KMS-11 (cell line): Measurements from ENCODE around the gene MAML3.

Experiments
- H2AFZ ChIP-seq: fragments of 200-600 bp; sonication (generic); 2 replicates; pipeline ENCODE4 v1.6.1; 2016; ENCODE audit warnings: antibody characterized with exemption, mixed run types, low read depth
- H3K27ac ChIP-seq: fragments of 200-600 bp; sonication (generic); 2 replicates; pipeline ENCODE4 v1.6.1; 2016; ENCODE audit warnings: mild to moderate bottlenecking, mixed run types
- H3K27me3 ChIP-seq: fragments of 200-600 bp; sonication (generic); 2 replicates; pipeline ENCODE4 v1.6.1; 2017; ENCODE audit warnings: mild to moderate bottlenecking, low read depth, mixed run types, moderate library complexity; ENCODE audit not compliant: insufficient read depth
- H3K36me3 ChIP-seq: fragments of 200-600 bp; sonication (generic); 2 replicates; pipeline ENCODE4 v1.6.1; 2017; ENCODE audit warnings: mild to moderate bottlenecking, mixed run types; ENCODE audit not compliant: insufficient read depth
- H3K4me1 ChIP-seq: fragments of 200-600 bp; sonication (generic); 2 replicates; pipeline ENCODE4 v1.6.1; 2016; ENCODE audit warnings: mild to moderate bottlenecking, low read depth, mixed run types; ENCODE audit not compliant: poor library complexity, severe bottlenecking
- H3K4me2 ChIP-seq: fragments of 200-600 bp; sonication (generic); 2 replicates; pipeline ENCODE4 v1.7.0; 2016; ENCODE audit warnings: mild to moderate bottlenecking, mixed run types
- H3K4me3 ChIP-seq: fragments of 200-600 bp; sonication (generic); IDR thresholded peaks from 2 replicates; pipeline ENCODE4 v1.6.1; 2017; ENCODE audit warnings: low read depth, low read length, mixed read lengths; ENCODE audit not compliant: insufficient read depth
- H3K79me2 ChIP-seq: fragments of 200-600 bp; sonication (generic); 2 replicates; pipeline ENCODE4 v1.6.1; 2016; ENCODE audit warnings: low read depth, mixed run types; ENCODE audit not compliant: insufficient read depth
- H3K9ac ChIP-seq: fragments of 200-600 bp; sonication (generic); 2 replicates; pipeline ENCODE4 v1.6.1; 2016; ENCODE audit warnings: mild to moderate bottlenecking, mixed run types
- H4K20me1 ChIP-seq: fragments of 200-600 bp; sonication (generic); 2 replicates; pipeline ENCODE4 v1.6.1; 2016; ENCODE audit warnings: mild to moderate bottlenecking, mixed run types; ENCODE audit not compliant: insufficient read depth
- TF ChIP-seq, protein P1 (sequence below): fragments of 200-600 bp; sonication (generic); conservative IDR thresholded peaks from 2 replicates; pipeline ENCODE4 v1.6.1; 2017; ENCODE audit warnings: low read depth, mild to moderate bottlenecking, antibody characterized with exemption, low read length, moderate library complexity, mixed read lengths

MAML3 gene

GRCh38 chr4:139782926-139783522 lies 371.0 kb downstream of the MAML3 start:
- Histone ChIP-seq H4K20me1 (no peaks in the 10 kb centered on the region), H3K27me3 (no peaks in the 10 kb centered on the region), H3K4me3 (no peak overlapping the region), H3K9ac (no peak overlapping the region), H2AFZ (no peak overlapping the region), H3K36me3 (no peaks in the 10 kb centered on the region), H3K4me2 (no peak overlapping the region), H3K79me2 (no peaks in the 10 kb centered on the region), H3K4me1 (no peaks in the 10 kb centered on the region), H3K27ac (no peak overlapping the region)
- TF ChIP-seq, protein P1, sequence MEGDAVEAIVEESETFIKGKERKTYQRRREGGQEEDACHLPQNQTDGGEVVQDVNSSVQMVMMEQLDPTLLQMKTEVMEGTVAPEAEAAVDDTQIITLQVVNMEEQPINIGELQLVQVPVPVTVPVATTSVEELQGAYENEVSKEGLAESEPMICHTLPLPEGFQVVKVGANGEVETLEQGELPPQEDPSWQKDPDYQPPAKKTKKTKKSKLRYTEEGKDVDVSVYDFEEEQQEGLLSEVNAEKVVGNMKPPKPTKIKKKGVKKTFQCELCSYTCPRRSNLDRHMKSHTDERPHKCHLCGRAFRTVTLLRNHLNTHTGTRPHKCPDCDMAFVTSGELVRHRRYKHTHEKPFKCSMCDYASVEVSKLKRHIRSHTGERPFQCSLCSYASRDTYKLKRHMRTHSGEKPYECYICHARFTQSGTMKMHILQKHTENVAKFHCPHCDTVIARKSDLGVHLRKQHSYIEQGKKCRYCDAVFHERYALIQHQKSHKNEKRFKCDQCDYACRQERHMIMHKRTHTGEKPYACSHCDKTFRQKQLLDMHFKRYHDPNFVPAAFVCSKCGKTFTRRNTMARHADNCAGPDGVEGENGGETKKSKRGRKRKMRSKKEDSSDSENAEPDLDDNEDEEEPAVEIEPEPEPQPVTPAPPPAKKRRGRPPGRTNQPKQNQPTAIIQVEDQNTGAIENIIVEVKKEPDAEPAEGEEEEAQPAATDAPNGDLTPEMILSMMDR, result no peak

GRCh38 chr4:139781066-139781465 lies 372.9 kb downstream of the MAML3 start:
- Histone ChIP-seq H4K20me1 (no peaks in the 10 kb centered on the region), H3K27me3 (no peaks in the 10 kb centered on the region), H3K36me3 (no peaks in the 10 kb centered on the region), H3K4me3 (no peak overlapping the region), H3K4me2 (no peak overlapping the region), H3K4me1 (no peaks in the 10 kb centered on the region), H3K79me2 (no peaks in the 10 kb centered on the region), H3K27ac (no peak overlapping the region), H2AFZ (no peak overlapping the region), H3K9ac (no peak overlapping the region)
- TF ChIP-seq, protein P1, result no peak

- no peak overlapping the region for H3K4me2 ChIP-seq
- no peak overlapping the region for H2AFZ ChIP-seq
- H4K20me1 ChIP-seq, result no peaks in the 10 kb centered on the region
- H3K9ac ChIP-seq, result no peak overlapping the region
- no peak overlapping the region for H3K27ac ChIP-seq
- no peaks in the 10 kb centered on the region for H3K36me3 ChIP-seq
- TF ChIP-seq, protein P1, result no peak
- no peaks in the 10 kb centered on the region for H3K79me2 ChIP-seq
- H3K4me3 ChIP-seq, result no peak overlapping the region
- no peaks in the 10 kb centered on the region for H3K4me1 ChIP-seq
- H3K27me3 ChIP-seq, result no peaks in the 10 kb centered on the region
Measured at GRCh38 chr4:139779691-139780090, 374.3 kb downstream of the MAML3 start.

- Histone ChIP-seq H4K20me1 (no peaks in the 10 kb centered on the region), H3K4me3 (no peak overlapping the region), H3K4me1 (no peaks in the 10 kb centered on the region), H3K27me3 (no peaks in the 10 kb centered on the region), H2AFZ (no peak overlapping the region), H3K79me2 (no peaks in the 10 kb centered on the region), H3K27ac (no peak overlapping the region), H3K4me2 (no peak overlapping the region), H3K36me3 (no peaks in the 10 kb centered on the region), H3K9ac (no peak overlapping the region)
- TF ChIP-seq, protein P1, result no peak
Measured at GRCh38 chr4:139777757-139778156, 376.2 kb downstream of the MAML3 start.
